H1 (cell line): ENCODE measurements around the gene GALNT18. TPM values are rescaled to one million over a fixed set of nuclear protein-coding genes. Genes with fewer than 3 reads are reported as not detected.

Experiments used
- BACH1 ChIP-seq: IDR thresholded peaks from 2 replicates; pipeline ENCODE4 v1.6.1; 2012; ENCODE audit warnings: low read length, improper control_type of control experiment
- BCL11A ChIP-seq, 2 experiments: IDR thresholded peaks; one replicate each; pipeline ENCODE4 v1.6.1; 2011; ENCODE audit warnings: low read depth in 2 of 2, low read length in 2 of 2, mild to moderate bottlenecking in 2 of 2
- CBX8 ChIP-seq: fragments of 300-800, 300-1000 bp; sonication (generic); IDR thresholded peaks from 2 replicates; pipeline ENCODE4 v1.7.1; 2016; ENCODE audit warnings: low read depth, low read length, borderline replicate concordance
- CEBPB ChIP-seq: IDR thresholded peaks from 2 replicates; pipeline ENCODE4 v1.6.1; 2012; ENCODE audit warnings: low read depth, low read length
- CHD1 ChIP-seq: IDR thresholded peaks from 2 replicates; pipeline ENCODE4 v1.6.1; 2012; ENCODE audit warnings: low read depth, low read length, improper control_type of control experiment
- CHD2 ChIP-seq: IDR thresholded peaks from 2 replicates; pipeline ENCODE4 v1.6.1; 2012; ENCODE audit warnings: low read length, improper control_type of control experiment
- CHD7 ChIP-seq: fragments of 300-600 bp; sonication (generic); IDR thresholded peaks from 2 replicates; pipeline ENCODE4 v1.7.1; 2012; ENCODE audit warnings: low read length, moderate library complexity, mild to moderate bottlenecking, inconsistent platforms; ENCODE audit not compliant: insufficient replicate concordance
- EZH2 ChIP-seq: fragments of 200-600 bp; sonication (generic); IDR thresholded peaks from 2 replicates; pipeline ENCODE4 v1.7.1; 2012; ENCODE audit warnings: low read depth, mild to moderate bottlenecking, moderate library complexity, low read length, inconsistent platforms; ENCODE audit not compliant: severe bottlenecking
- HDAC2 ChIP-seq, 2 experiments: fragments of 300-600 bp in 1 of 2; sonication (generic) in 1 of 2; IDR thresholded peaks; 2 replicates each; pipeline ENCODE4 v1.6.1; 2011 to 2012; ENCODE audit warnings: low read depth in 2 of 2, low read length in 2 of 2, mild to moderate bottlenecking in 2 of 2, moderate library complexity in 2 of 2, borderline replicate concordance in 1 of 2, inconsistent platforms in 1 of 2
- KDM1A ChIP-seq: fragments of 200-600, 300-600 bp; sonication (generic); IDR thresholded peaks from 2 replicates; pipeline ENCODE4 v1.7.1; 2016; ENCODE audit warnings: mild to moderate bottlenecking, low read length, borderline replicate concordance
- POLR2A ChIP-seq, 2 experiments: IDR thresholded peaks; 1 replicate in 1 of 2; 2 replicates in 1 of 2; pipeline ENCODE4 v1.6.1; 2011; ENCODE audit warnings: low read depth in 2 of 2, low read length in 2 of 2, mild to moderate bottlenecking in 2 of 2; ENCODE audit errors: control extremely low read depth in 1 of 2
- polyA plus RNA-seq, 7 experiments: library from polyadenylated mRNA; depleted of rRNA in 3 of 7; stranded (reverse) in 5 of 7; unstranded in 2 of 7; fragments of >200 nt in 5 of 7; fragments of 200-250 nt in 2 of 7; gene quantifications; 1 replicate in 5 of 7; 2 replicates in 1 of 7; 4 replicates in 1 of 7; pipeline versions ENCODE4 v1.2.1 to v1.2.3, GENCODE V29; 2011 to 2013; ENCODE audit warnings: missing spikeins in 2 of 7, mixed read lengths in 2 of 7
- total RNA-seq: library from RNA; stranded (reverse); fragmentation: NEBNext Ultra II Directional; extraction: Animal tissue kit (Norgen Biotek cat#: 25700); gene quantifications from 2 replicates; pipeline ENCODE4 v1.2.1, GENCODE V29; 2021

The GALNT18 gene
- total and polyA plus RNA-seq, 2 of the 8 experiments (the other 6 are each of a cell fraction or from before 2014, with no cell fraction given), result 6.0 to 9.4 TPM

DNA sequence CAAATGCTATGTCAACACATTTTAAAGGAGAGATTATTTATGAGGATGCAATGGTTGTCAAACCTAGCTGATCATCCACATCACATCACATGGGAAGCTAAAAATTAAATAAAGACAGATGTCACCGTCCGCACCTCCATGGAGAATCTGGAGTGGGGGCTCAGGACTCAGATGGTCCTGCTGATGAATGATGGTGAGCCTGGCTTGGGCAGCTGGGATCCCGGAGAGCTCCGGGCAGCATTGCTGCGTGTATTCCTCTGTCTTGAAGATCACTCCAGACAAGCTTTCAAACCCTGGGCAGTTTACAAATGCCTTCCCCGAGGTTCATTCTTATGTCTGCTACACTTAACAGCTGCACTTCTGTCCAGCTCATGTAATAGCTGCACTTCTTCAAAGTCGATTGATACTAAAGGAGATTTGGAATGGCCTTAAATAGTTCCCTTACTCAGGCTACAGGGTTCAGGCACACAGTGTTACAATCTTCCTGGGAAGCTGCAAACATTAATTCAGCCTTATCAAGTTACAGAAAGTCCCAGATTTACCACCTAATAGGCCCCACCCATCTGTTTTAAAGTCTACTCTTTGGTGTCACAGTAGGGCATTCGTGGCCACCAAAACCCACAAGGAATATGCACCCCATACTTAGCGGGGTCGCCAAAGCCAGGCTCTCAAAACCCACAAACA, 234.0 kb downstream of the GALNT18 start (continued):
- TF ChIP-seq CHD7 (no peak), KDM1A (no peak), POLR2A (IDR thresholded peaks at IDR 0.05; ENCODE audit: control extremely low read depth in 1 of 2, low read depth in 2 of 2, low read length in 2 of 2) (no peak), CHD1 (no peak), BACH1 (no peak), BCL11A (IDR thresholded peaks at IDR 0.05; ENCODE audit: low read depth in 2 of 2, low read length in 2 of 2) (no peak), HDAC2 (IDR thresholded peaks at IDR 0.05; ENCODE audit: borderline replicate concordance in 1 of 2, low read depth in 2 of 2, low read length in 2 of 2) (no peak), CEBPB (no peak), CBX8 (no peak), CHD2 (no peak), EZH2 (no peak)
